ENCODE measurements around the gene IQCH.
"Not testable (repeated sequence)": the region's sequence is repeated elsewhere in the genome, so short reads cannot be mapped to it uniquely, and the experiment has no call there.

The IQCH gene

GRCh38 chr15:67244971-67245478 is 9.6 kb upstream of the IQCH start:
- no peak overlapping the region for H3K4me3 ChIP-seq (ENCODE audit: low read length in 2 of 2)
- peaks cover 0 to 9% of the 10 kb centered on the region in 2 donors for H3K36me3 ChIP-seq (ENCODE audit: control insufficient read depth in 2 of 2, insufficient read depth in 2 of 2, low read length in 2 of 2)
- H3K9me3 ChIP-seq (ENCODE audit: control insufficient read depth in 2 of 2, low read length in 2 of 2): no peaks in the 10 kb centered on the region
- peaks cover 9 to 19% of the 10 kb centered on the region in 2 donors for H3K4me1 ChIP-seq (ENCODE audit: control insufficient read depth in 2 of 2, insufficient read depth in 2 of 2, low read length in 2 of 2)
- H3K27me3 ChIP-seq (ENCODE audit: control insufficient read depth in 2 of 2, insufficient read depth in 2 of 2, low read length in 2 of 2): no peaks in the 10 kb centered on the region
- no peak overlapping the region for H3K27ac ChIP-seq (ENCODE audit: low read depth in 2 of 2, low read length in 2 of 2)
- no peak overlapping the region for H3K9ac ChIP-seq (ENCODE audit: low read depth in 1 of 2, low read length in 2 of 2)

GRCh38 chr15:67246606-67247005 is 8.0 kb upstream of the IQCH start:
- not testable (repeated sequence) for H3K4me1 ChIP-seq (ENCODE audit: control insufficient read depth in 2 of 2, insufficient read depth in 2 of 2, low read length in 2 of 2); H3K9me3 ChIP-seq (ENCODE audit: control insufficient read depth in 2 of 2, low read length in 2 of 2); H3K27ac ChIP-seq (ENCODE audit: low read depth in 2 of 2, low read length in 2 of 2); H3K36me3 ChIP-seq (ENCODE audit: control insufficient read depth in 2 of 2, insufficient read depth in 2 of 2, low read length in 2 of 2); H3K9ac ChIP-seq (ENCODE audit: low read depth in 1 of 2, low read length in 2 of 2); H3K27me3 ChIP-seq (ENCODE audit: control insufficient read depth in 2 of 2, insufficient read depth in 2 of 2, low read length in 2 of 2); H3K4me3 ChIP-seq (ENCODE audit: low read length in 2 of 2)

- H3K4me3 ChIP-seq (ENCODE audit: low read length in 2 of 2): no peak overlapping the region
- peaks cover 0 to 4% of the 10 kb centered on the region in 2 donors for H3K4me1 ChIP-seq (ENCODE audit: control insufficient read depth in 2 of 2, insufficient read depth in 2 of 2, low read length in 2 of 2)
- no peaks in the 10 kb centered on the region for H3K9me3 ChIP-seq (ENCODE audit: control insufficient read depth in 2 of 2, low read length in 2 of 2)
- H3K36me3 ChIP-seq (ENCODE audit: control insufficient read depth in 2 of 2, insufficient read depth in 2 of 2, low read length in 2 of 2): peaks cover 0 to 9% of the 10 kb centered on the region in 2 donors
- H3K27me3 ChIP-seq (ENCODE audit: control insufficient read depth in 2 of 2, insufficient read depth in 2 of 2, low read length in 2 of 2): no peaks in the 10 kb centered on the region
- H3K27ac ChIP-seq (ENCODE audit: low read depth in 2 of 2, low read length in 2 of 2): no peak overlapping the region
- H3K9ac ChIP-seq (ENCODE audit: low read depth in 1 of 2, low read length in 2 of 2): no peak overlapping the region
Measured at GRCh38 chr15:67248011-67248505, 6.5 kb upstream of the IQCH start.

- H3K9ac ChIP-seq (ENCODE audit: low read depth in 1 of 2, low read length in 2 of 2): no peak overlapping the region
- H3K9me3 ChIP-seq (ENCODE audit: control insufficient read depth in 2 of 2, low read length in 2 of 2): no peaks in the 10 kb centered on the region
- peaks cover 8 to 9% of the 10 kb centered on the region in 2 donors for H3K4me1 ChIP-seq (ENCODE audit: control insufficient read depth in 2 of 2, insufficient read depth in 2 of 2, low read length in 2 of 2)
- H3K36me3 ChIP-seq (ENCODE audit: control insufficient read depth in 2 of 2, insufficient read depth in 2 of 2, low read length in 2 of 2): peaks cover 0 to 9% of the 10 kb centered on the region in 2 donors
- no peaks in the 10 kb centered on the region for H3K27me3 ChIP-seq (ENCODE audit: control insufficient read depth in 2 of 2, insufficient read depth in 2 of 2, low read length in 2 of 2)
- H3K27ac ChIP-seq (ENCODE audit: low read depth in 2 of 2, low read length in 2 of 2): no peak overlapping the region
- no peak overlapping the region for H3K4me3 ChIP-seq (ENCODE audit: low read length in 2 of 2)
Measured at GRCh38 chr15:67249830-67250229, 4.8 kb upstream of the IQCH start.

GRCh38 chr15:67251318-67251717 is 3.3 kb upstream of the IQCH start:
- H3K9me3 ChIP-seq (ENCODE audit: control insufficient read depth in 2 of 2, low read length in 2 of 2): no peaks in the 10 kb centered on the region
- no peaks in the 10 kb centered on the region for H3K27me3 ChIP-seq (ENCODE audit: control insufficient read depth in 2 of 2, insufficient read depth in 2 of 2, low read length in 2 of 2)
- H3K4me3 ChIP-seq (ENCODE audit: low read length in 2 of 2): no peak overlapping the region
- peaks cover 8 to 9% of the 10 kb centered on the region in 2 donors for H3K4me1 ChIP-seq (ENCODE audit: control insufficient read depth in 2 of 2, insufficient read depth in 2 of 2, low read length in 2 of 2)
- H3K27ac ChIP-seq (ENCODE audit: low read depth in 2 of 2, low read length in 2 of 2): no peak overlapping the region
- no peak overlapping the region for H3K9ac ChIP-seq (ENCODE audit: low read depth in 1 of 2, low read length in 2 of 2)
- no peaks in the 10 kb centered on the region for H3K36me3 ChIP-seq (ENCODE audit: control insufficient read depth in 2 of 2, insufficient read depth in 2 of 2, low read length in 2 of 2)

GRCh38 chr15:67253101-67253500 is 1.5 kb upstream of the IQCH start:
- H3K27me3 ChIP-seq (ENCODE audit: control insufficient read depth in 2 of 2, insufficient read depth in 2 of 2, low read length in 2 of 2): no peaks in the 10 kb centered on the region
- H3K27ac ChIP-seq (ENCODE audit: low read depth in 2 of 2, low read length in 2 of 2): peak overlapping the region; percentile 83 to 89
- peak overlapping the region in 1 of 2 donors; percentile 96 for H3K9ac ChIP-seq (ENCODE audit: low read depth in 1 of 2, low read length in 2 of 2)
- no peaks in the 10 kb centered on the region for H3K36me3 ChIP-seq (ENCODE audit: control insufficient read depth in 2 of 2, insufficient read depth in 2 of 2, low read length in 2 of 2)
- H3K4me3 ChIP-seq (ENCODE audit: low read length in 2 of 2): peak overlapping the region; percentile 98 to 99
- H3K9me3 ChIP-seq (ENCODE audit: control insufficient read depth in 2 of 2, low read length in 2 of 2): no peaks in the 10 kb centered on the region
- H3K4me1 ChIP-seq (ENCODE audit: control insufficient read depth in 2 of 2, insufficient read depth in 2 of 2, low read length in 2 of 2): peaks cover 8 to 9% of the 10 kb centered on the region in 2 donors

GRCh38 chr15:67253549-67254237 is 893 bp upstream of the IQCH start:
- Histone ChIP-seq H3K9me3 (ENCODE audit: control insufficient read depth in 2 of 2, low read length in 2 of 2) (no peaks in the 10 kb centered on the region), H3K27me3 (ENCODE audit: control insufficient read depth in 2 of 2, insufficient read depth in 2 of 2, low read length in 2 of 2) (no peaks in the 10 kb centered on the region), H3K27ac (ENCODE audit: low read depth in 2 of 2, low read length in 2 of 2) (peak overlapping the region; percentile 83 to 89), H3K9ac (ENCODE audit: low read depth in 1 of 2, low read length in 2 of 2) (peak overlapping the region; percentile 96), H3K4me3 (ENCODE audit: low read length in 2 of 2) (peak overlapping the region; percentile 98 to 99), H3K4me1 (ENCODE audit: control insufficient read depth in 2 of 2, insufficient read depth in 2 of 2, low read length in 2 of 2) (peaks cover 8 to 9% of the 10 kb centered on the region in 2 donors), H3K36me3 (ENCODE audit: control insufficient read depth in 2 of 2, insufficient read depth in 2 of 2, low read length in 2 of 2) (no peaks in the 10 kb centered on the region)

- no peak overlapping the region for H3K4me3 ChIP-seq (ENCODE audit: low read length in 2 of 2)
- no peaks in the 10 kb centered on the region for H3K9me3 ChIP-seq (ENCODE audit: control insufficient read depth in 2 of 2, low read length in 2 of 2)
- no peak overlapping the region for H3K9ac ChIP-seq (ENCODE audit: low read depth in 1 of 2, low read length in 2 of 2)
Measured at GRCh38 chr15:67256051-67256450, 1.5 kb downstream of the IQCH start.

GRCh38 chr15:67258412-67258811 is 3.8 kb downstream of the IQCH start:
- not testable (repeated sequence) for H3K27ac ChIP-seq (ENCODE audit: low read depth in 2 of 2, low read length in 2 of 2); H3K36me3 ChIP-seq (ENCODE audit: control insufficient read depth in 2 of 2, insufficient read depth in 2 of 2, low read length in 2 of 2); H3K9ac ChIP-seq (ENCODE audit: low read depth in 1 of 2, low read length in 2 of 2); H3K4me1 ChIP-seq (ENCODE audit: control insufficient read depth in 2 of 2, insufficient read depth in 2 of 2, low read length in 2 of 2); H3K27me3 ChIP-seq (ENCODE audit: control insufficient read depth in 2 of 2, insufficient read depth in 2 of 2, low read length in 2 of 2); H3K4me3 ChIP-seq (ENCODE audit: low read length in 2 of 2); H3K9me3 ChIP-seq (ENCODE audit: control insufficient read depth in 2 of 2, low read length in 2 of 2)

More at GRCh38 chr15:67256051-67256450, 1.5 kb downstream of the IQCH start:
- Histone ChIP-seq H3K4me1 (ENCODE audit: control insufficient read depth in 2 of 2, insufficient read depth in 2 of 2, low read length in 2 of 2) (peaks cover 8 to 9% of the 10 kb centered on the region in 2 donors), H3K36me3 (ENCODE audit: control insufficient read depth in 2 of 2, insufficient read depth in 2 of 2, low read length in 2 of 2) (no peaks in the 10 kb centered on the region), H3K27me3 (ENCODE audit: control insufficient read depth in 2 of 2, insufficient read depth in 2 of 2, low read length in 2 of 2) (no peaks in the 10 kb centered on the region), H3K27ac (ENCODE audit: low read depth in 2 of 2, low read length in 2 of 2) (no peak overlapping the region)

- H3K36me3 ChIP-seq (ENCODE audit: control insufficient read depth in 2 of 2, insufficient read depth in 2 of 2, low read length in 2 of 2): no peaks in the 10 kb centered on the region
- H3K27me3 ChIP-seq (ENCODE audit: control insufficient read depth in 2 of 2, insufficient read depth in 2 of 2, low read length in 2 of 2): no peaks in the 10 kb centered on the region
- H3K9me3 ChIP-seq (ENCODE audit: control insufficient read depth in 2 of 2, low read length in 2 of 2): no peaks in the 10 kb centered on the region
- peaks cover 0 to 4% of the 10 kb centered on the region in 2 donors for H3K4me1 ChIP-seq (ENCODE audit: control insufficient read depth in 2 of 2, insufficient read depth in 2 of 2, low read length in 2 of 2)
- no peak overlapping the region for H3K4me3 ChIP-seq (ENCODE audit: low read length in 2 of 2)
- no peak overlapping the region for H3K27ac ChIP-seq (ENCODE audit: low read depth in 2 of 2, low read length in 2 of 2)
- H3K9ac ChIP-seq (ENCODE audit: low read depth in 1 of 2, low read length in 2 of 2): no peak overlapping the region
Measured at GRCh38 chr15:67259379-67259778, 4.8 kb downstream of the IQCH start.
